B cell (primary cell): ENCODE results near the gene PTGES. TPM values are rescaled to one million over a fixed set of nuclear protein-coding genes. Genes with fewer than 3 reads are reported as not detected.
A peak's percentile ranks its signal among the peaks of the same experiment; 100 is the strongest.

Source experiments
- ATAC-seq: fragments of 200-7000 bp; cut with Tn5 transposase; one replicate; pipeline ENCODE4 v1.10.0; 2021; ENCODE audit warnings: low read depth, mild to moderate bottlenecking, moderate number of reproducible peaks, moderate library complexity
- CTCF ChIA-PET: fragments of 350-600 bp; sonication (Branson Sonifier 250); formaldehyde crosslinking; loops from one replicate; lab custom pipeline; 2021; ENCODE audit warnings: antibody characterized with exemption, inconsistent platforms; lab: Charles Lee
- POLR2A ChIA-PET: fragments of 350-600 bp; sonication (Branson Sonifier 250); formaldehyde crosslinking; loops from one replicate; lab custom pipeline; 2021; ENCODE audit warnings: antibody characterized with exemption; lab: Charles Lee
- DNase-seq: peaks from one replicate; pipeline ENCODE4 v3.0.0; 2013
- H2AFZ ChIP-seq: 2 replicates; pipeline ENCODE4 v1.6.1; 2012; ENCODE audit warnings: mild to moderate bottlenecking, low read depth, low read length; ENCODE audit not compliant: insufficient read depth, poor library complexity, severe bottlenecking
- H3K27ac ChIP-seq, 2 donors: 1 replicate in 1 of 2; 2 replicates in 1 of 2; pipeline ENCODE4 v1.5.1; 2012 to 2013; ENCODE audit warnings: low read length in 2 of 2, mild to moderate bottlenecking in 2 of 2, moderate library complexity in 1 of 2
- H3K27me3 ChIP-seq, 4 experiments: fragments of 200-600 bp in 1 of 4; sonication (generic) in 1 of 4; replicated peaks in 1 of 4; 1 replicate in 2 of 4; 2 replicates in 2 of 4; pipeline versions ENCODE4 v1.6.1 to v1.7.0; 2013 to 2016; ENCODE audit warnings: low read length in 3 of 4, mild to moderate bottlenecking in 2 of 4, mixed read lengths in 1 of 4, moderate library complexity in 1 of 4; ENCODE audit not compliant: insufficient read depth in 4 of 4, control insufficient read depth in 3 of 4; ENCODE audit errors: control extremely low read depth in 1 of 4
- H3K36me3 ChIP-seq, 2 experiments: replicated peaks in 1 of 2; 1 replicate in 1 of 2; 2 replicates in 1 of 2; pipeline versions ENCODE4 v1.6.1 to v1.7.1; 2013; ENCODE audit warnings: low read length in 1 of 2; ENCODE audit not compliant: insufficient read depth in 2 of 2, control insufficient read depth in 1 of 2; ENCODE audit errors: control extremely low read depth in 1 of 2, extremely low read depth in 1 of 2
- H3K4me1 ChIP-seq, 2 donors: fragments of 200-600 bp in 1 of 2; sonication (generic) in 1 of 2; 1 replicate in 1 of 2; 2 replicates in 1 of 2; pipeline versions ENCODE4 v1.5.1 to v1.6.1; 2013 to 2017; ENCODE audit warnings: low read length in 2 of 2; ENCODE audit not compliant: control insufficient read depth in 2 of 2, insufficient read depth in 2 of 2
- H3K4me2 ChIP-seq: replicated peaks from 2 replicates; pipeline ENCODE3; 2012; ENCODE audit warnings: mild to moderate bottlenecking, low read depth, low read length; ENCODE audit not compliant: poor library complexity, severe bottlenecking
- H3K4me3 ChIP-seq, 5 experiments: fragments of 200-600 bp in 1 of 5; sonication (generic) in 1 of 5; 1 replicate in 3 of 5; 2 replicates in 2 of 5; pipeline versions ENCODE4 v1.5.1 to v1.7.0; 2011 to 2016; ENCODE audit warnings: low read length in 4 of 5, mild to moderate bottlenecking in 4 of 5, low read depth in 2 of 5, control low read depth in 1 of 5, moderate library complexity in 1 of 5; ENCODE audit not compliant: insufficient read depth in 1 of 5; ENCODE audit errors: control extremely low read depth in 1 of 5, extremely low read depth in 1 of 5
- H3K79me2 ChIP-seq: fragments of 200-600 bp; sonication (generic); one replicate; pipeline ENCODE4 v1.6.0; 2016; ENCODE audit warnings: low read length; ENCODE audit not compliant: control insufficient read depth, insufficient read depth
- H3K9ac ChIP-seq: fragments of 200-600 bp; sonication (generic); 2 replicates; pipeline ENCODE4 v1.6.1; 2017; ENCODE audit warnings: mild to moderate bottlenecking, low read length, moderate library complexity
- H3K9me3 ChIP-seq, 3 donors: one replicate each; pipeline versions ENCODE4 v1.6.1 to v1.7.1; 2013; ENCODE audit warnings: low read length in 2 of 3; ENCODE audit not compliant: control insufficient read depth in 2 of 3, insufficient read depth in 1 of 3; ENCODE audit errors: control extremely low read depth in 1 of 3
- H4K20me1 ChIP-seq: 2 replicates; pipeline ENCODE4 v1.6.0; 2012; ENCODE audit warnings: mild to moderate bottlenecking, low read length; ENCODE audit not compliant: insufficient read depth, control insufficient read depth, poor library complexity, severe bottlenecking
- H3K27ac Mint-ChIP-seq: one replicate; pipeline ENCODE4 v1.8.0; 2021; ENCODE audit warnings: mixed read lengths
- H3K27me3 Mint-ChIP-seq: one replicate; pipeline ENCODE4 v1.8.0; 2021; ENCODE audit warnings: mixed read lengths
- H3K4me1 Mint-ChIP-seq: one replicate; pipeline ENCODE4 v1.8.0; 2021; ENCODE audit warnings: mixed read lengths
- H3K4me3 Mint-ChIP-seq: one replicate; pipeline ENCODE4 v1.8.0; 2021; ENCODE audit warnings: mixed read lengths
- H3K9me3 Mint-ChIP-seq: one replicate; pipeline ENCODE4 v1.8.0; 2022; ENCODE audit warnings: mixed read lengths; ENCODE audit not compliant: insufficient read depth
- CTCF ChIP-seq: fragments of 200-600 bp; IDR thresholded peaks from one replicate; pipeline ENCODE4 v1.8.0; 2022; ENCODE audit warnings: antibody characterized with exemption, mild to moderate bottlenecking
- EZH2 ChIP-seq: IDR thresholded peaks from 2 replicates; pipeline ENCODE4 v1.6.1; 2012; ENCODE audit warnings: borderline replicate concordance, low read depth, mild to moderate bottlenecking, moderate library complexity, low read length; ENCODE audit not compliant: insufficient read depth, poor library complexity, severe bottlenecking
- WGBS: methylation state at CpG from one replicate; pipeline ENCODE4 v1.1.5; 2013; ENCODE audit warnings: missing lambda C conversion rate; ENCODE audit not compliant: insufficient coverage; 5-methylcytosine and 5-hydroxymethylcytosine counted together
- intact Hi-C: fragments of 100-400 bp; cut with micrococcal nuclease; formaldehyde crosslinking; loops from one replicate; pipeline ENCODE4 v1.10.0; 2022
- polyA plus RNA-seq: library from polyadenylated mRNA; depleted of rRNA; stranded (reverse); fragments of >200 nt; gene quantifications from 2 replicates; pipeline ENCODE4 v1.2.3, GENCODE V29; 2012
- total RNA-seq, 2 donors: library from RNA; stranded (reverse); fragments of 120-200 nt in 1 of 2; gene quantifications; 1 replicate in 1 of 2; 2 replicates in 1 of 2; pipeline versions ENCODE4 v1.2.3 to v1.2.4, GENCODE V29; 2013 to 2022

The PTGES gene
- total and polyA plus RNA-seq, 2 donors (not counting 1 experiment from before 2014, with no cell fraction given), result not detected

GRCh38 chr9:129713402-129713679 is 39.5 kb downstream of the PTGES start:
- H3K4me3 Mint-ChIP-seq, result no peak overlapping the region
- H3K79me2 ChIP-seq, result no peaks in the 10 kb centered on the region
- no peak overlapping the region for H3K4me3 ChIP-seq
- peaks cover 43% of the 10 kb centered on the region for H3K27me3 Mint-ChIP-seq
- CTCF ChIA-PET, result no interaction called here
- no peak overlapping the region for H2AFZ ChIP-seq
- intact Hi-C loops, result no loop called here
- no peak overlapping the region for H3K9ac ChIP-seq
- WGBS, result 90% methylated on average over 6 of the region's 10 CpGs
- no peaks in the 10 kb centered on the region for H3K9me3 ChIP-seq
- H3K4me2 ChIP-seq, result no peak overlapping the region
- TF ChIP-seq CTCF (no peak), EZH2 (no peak)
- POLR2A ChIA-PET, result no interaction called here
- H3K27ac ChIP-seq, result no peak overlapping the region
- no peaks in the 10 kb centered on the region for H3K9me3 Mint-ChIP-seq
- no peak for ATAC-seq
- no peaks in the 10 kb centered on the region for H4K20me1 ChIP-seq
- DNase-seq, result no peak
- H3K4me1 ChIP-seq, result peaks cover 13 to 18% of the 10 kb centered on the region in 2 donors
- peaks cover 0 to 32% (median 4%) of the 10 kb centered on the region in 4 experiments for H3K27me3 ChIP-seq
- no peaks in the 10 kb centered on the region for H3K36me3 ChIP-seq
- no peak overlapping the region for H3K27ac Mint-ChIP-seq
- peaks cover 7% of the 10 kb centered on the region for H3K4me1 Mint-ChIP-seq

DNA sequence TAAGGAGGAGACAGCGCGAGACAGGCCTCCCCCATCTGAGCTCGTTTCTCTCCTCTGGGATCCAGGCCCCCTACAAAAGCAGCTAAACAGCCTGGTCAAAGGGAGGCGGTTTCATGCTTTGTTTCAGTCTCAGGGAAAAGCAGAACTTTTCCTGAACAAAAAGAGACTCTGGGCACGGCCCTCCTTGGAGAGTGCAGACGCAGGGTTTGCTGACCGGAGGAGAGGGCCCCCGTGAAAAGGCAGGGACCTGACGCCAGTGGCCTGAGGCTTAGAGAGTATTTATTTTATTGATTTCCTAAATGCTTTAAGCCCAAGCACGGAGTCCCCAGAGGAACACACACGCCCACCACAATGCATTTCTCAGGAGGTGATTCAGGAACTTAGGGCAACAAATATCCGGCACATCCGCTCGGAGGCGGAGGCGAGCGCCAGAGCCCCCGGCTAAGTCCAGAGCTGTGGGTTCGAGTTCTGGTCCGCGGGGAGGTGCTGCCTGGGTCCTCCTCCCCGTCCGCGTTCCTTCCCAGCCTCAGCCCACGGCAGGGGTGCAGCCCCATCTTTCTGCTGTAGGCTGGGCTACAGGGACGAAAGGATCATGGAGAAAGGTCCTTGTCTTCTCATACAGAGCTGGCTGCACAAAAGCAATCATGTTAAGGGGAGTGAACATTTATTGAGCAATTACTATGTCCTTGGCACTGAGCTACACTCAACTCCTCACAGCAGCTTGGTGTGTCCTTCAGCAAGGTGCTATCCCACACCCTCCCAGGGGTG is 40.0 kb downstream of the PTGES start:
- ATAC-seq, result no peak
- ChIA-PET CTCF (no interaction called here), POLR2A (no interaction called here)
- Mint-ChIP-seq H3K27ac (no peak overlapping the region), H3K9me3 (no peaks in the 10 kb centered on the region), H3K27me3 (peaks cover 42% of the 10 kb centered on the region), H3K4me1 (peaks cover 7% of the 10 kb centered on the region), H3K4me3 (no peak overlapping the region)
- peak overlapping the region; percentile 19 for H3K4me2 ChIP-seq
- H3K79me2 ChIP-seq, result no peaks in the 10 kb centered on the region
- H3K4me1 ChIP-seq, result peaks cover 13 to 18% of the 10 kb centered on the region in 2 donors
- TF ChIP-seq CTCF (no peak), EZH2 (no peak)
- peaks cover 0 to 29% (median 4%) of the 10 kb centered on the region in 4 experiments for H3K27me3 ChIP-seq
- 19% methylated on average over 24 of the region's 26 CpGs for WGBS
- H3K4me3 ChIP-seq, result no peak overlapping the region
- no peaks in the 10 kb centered on the region for H4K20me1 ChIP-seq
- DNase-seq, result no peak
- no peak overlapping the region for H3K9ac ChIP-seq
- no peak overlapping the region for H2AFZ ChIP-seq
- H3K27ac ChIP-seq, result no peak overlapping the region
- H3K9me3 ChIP-seq, result no peaks in the 10 kb centered on the region
- no peaks in the 10 kb centered on the region for H3K36me3 ChIP-seq
- intact Hi-C loops, result no loop called here
